Measurements from ENCODE around the gene SLC35F3. TPM values are rescaled to one million over a fixed set of nuclear protein-coding genes. Genes with fewer than 3 reads are reported as not detected.
A peak's percentile ranks its signal among the peaks of the same experiment; 100 is the strongest.

The SLC35F3 gene
- total and polyA plus RNA-seq, 4 donors, result 0.01 to 0.37 (median 0.08) TPM; not detected in 1

- H3K27ac ChIP-seq (ENCODE audit: low read depth in 1 of 2, low read length in 2 of 2), result no peak overlapping the region
- TF ChIP-seq FOXA2 (IDR thresholded peaks at IDR 0.05) (no peak), JUND (IDR thresholded peaks at IDR 0.05) (no peak), REST (IDR thresholded peaks at IDR 0.05) (no peak), EGR1 (IDR thresholded peaks at IDR 0.05; ENCODE audit: low read depth in 2 of 2) (no peak), YY1 (IDR thresholded peaks at IDR 0.05) (no peak), ZBTB33 (IDR thresholded peaks at IDR 0.05) (no peak), GABPA (IDR thresholded peaks at IDR 0.05 in 1 of 2, conservative IDR thresholded peaks at IDR 0.05 in 1 of 2) (no peak), HNF4G (IDR thresholded peaks at IDR 0.05) (no peak)
- whole genome bisulfite sequencing, result 68% methylated on average over 3 of the region's 3 CpGs
- no peak overlapping the region for H3K4me3 ChIP-seq (ENCODE audit: low read depth in 1 of 3, low read length in 3 of 3)
- no peaks in the 10 kb centered on the region for H3K27me3 ChIP-seq (ENCODE audit: control insufficient read depth in 4 of 4, insufficient read depth in 4 of 4, low read length in 3 of 4)
- H3K9ac ChIP-seq (ENCODE audit: low read depth in 1 of 2, low read length in 2 of 2), result no peak overlapping the region
- H3K36me3 ChIP-seq (ENCODE audit: control insufficient read depth in 4 of 4, insufficient read depth in 3 of 4, low read depth in 1 of 4, low read length in 3 of 4), result no peaks in the 10 kb centered on the region
- no peak for DNase-seq (ENCODE audit: low spot score)
- H3K9me3 ChIP-seq (ENCODE audit: control insufficient read depth in 4 of 4, low read length in 3 of 4), result peaks cover 3 to 16% (median 5%) of the 10 kb centered on the region in 4 donors
- no peaks in the 10 kb centered on the region for H3K4me1 ChIP-seq (ENCODE audit: control insufficient read depth in 4 of 4, insufficient read depth in 4 of 4, low read length in 3 of 4)
Measured at GRCh38 chr1:234089396-234089795, 184.9 kb downstream of the SLC35F3 start.

GRCh38 chr1:234090212-234091064 lies 186.0 kb downstream of the SLC35F3 start:
- no peaks in the 10 kb centered on the region for H3K4me1 ChIP-seq (ENCODE audit: control insufficient read depth in 4 of 4, insufficient read depth in 4 of 4, low read length in 3 of 4)
- no peaks in the 10 kb centered on the region for H3K27me3 ChIP-seq (ENCODE audit: control insufficient read depth in 4 of 4, insufficient read depth in 4 of 4, low read length in 3 of 4)
- whole genome bisulfite sequencing, result 85% methylated on average over 8 of the region's 8 CpGs
- H3K27ac ChIP-seq (ENCODE audit: low read depth in 1 of 2, low read length in 2 of 2), result no peak overlapping the region
- H3K9ac ChIP-seq (ENCODE audit: low read depth in 1 of 2, low read length in 2 of 2), result no peak overlapping the region
- peak overlapping the region in 1 of 3 donors; percentile 11 for H3K4me3 ChIP-seq (ENCODE audit: low read depth in 1 of 3, low read length in 3 of 3)
- no peak for DNase-seq (ENCODE audit: low spot score)
- H3K9me3 ChIP-seq (ENCODE audit: control insufficient read depth in 4 of 4, low read length in 3 of 4), result peaks cover 3 to 16% (median 5%) of the 10 kb centered on the region in 4 donors
- no peaks in the 10 kb centered on the region for H3K36me3 ChIP-seq (ENCODE audit: control insufficient read depth in 4 of 4, insufficient read depth in 3 of 4, low read depth in 1 of 4, low read length in 3 of 4)
- TF ChIP-seq JUND (IDR thresholded peaks at IDR 0.05) (no peak), RXRA (IDR thresholded peaks at IDR 0.05) (no peak), TAF1 (conservative IDR thresholded peaks at IDR 0.05) (no peak), HNF4A (conservative IDR thresholded peaks at IDR 0.05) (no peak), FOXA1 (IDR thresholded peaks at IDR 0.05) (no peak), CTCF (IDR thresholded peaks at IDR 0.05; ENCODE audit: low read depth, low read length, missing input control) (no peak), REST (IDR thresholded peaks at IDR 0.05) (no peak), EGR1 (IDR thresholded peaks at IDR 0.05; ENCODE audit: low read depth in 2 of 2) (no peak), GABPA (IDR thresholded peaks at IDR 0.05 in 1 of 2, conservative IDR thresholded peaks at IDR 0.05 in 1 of 2) (no peak), SP1 (IDR thresholded peaks at IDR 0.05) (no peak), ATF3 (IDR thresholded peaks at IDR 0.05) (no peak), YY1 (IDR thresholded peaks at IDR 0.05) (no peak), NR2F2 (IDR thresholded peaks at IDR 0.05) (no peak), RAD21 (IDR thresholded peaks at IDR 0.05) (no peak), MAX (IDR thresholded peaks at IDR 0.05) (no peak), HNF4G (IDR thresholded peaks at IDR 0.05) (no peak)
